HepG2 (cell line): Measurements from ENCODE around the gene NIPAL4. TPM values are rescaled to one million over a fixed set of nuclear protein-coding genes. Genes with fewer than 3 reads are reported as not detected.

Experiments
- ATAC-seq: fragments of 200-7000 bp; cut with Tn5 transposase; 3 replicates; pipeline ENCODE4 v1.9.1; 2020; ENCODE audit warnings: mild to moderate bottlenecking, moderate library complexity
- BruUV-seq: library from RNA; stranded (reverse); fragments of 400-500 nt; replicated peaks from 2 replicates; lab custom pipeline; 2021; lab: Mats Ljungman, UMichigan
- CTCF ChIA-PET: fragments of 300-600 bp; formaldehyde crosslinking; extraction: SDS; loops from one replicate; lab custom pipeline; 2021; ENCODE audit warnings: low total read pairs, inconsistent platforms, low intra/inter-chr PET ratio; lab: Yijun Ruan, JAX
- POLR2A ChIA-PET: fragments of 350-600 bp; sonication (Branson Sonifier 250); formaldehyde crosslinking; loops from one replicate; lab custom pipeline; 2020; ENCODE audit warnings: antibody characterized with exemption, inconsistent platforms; lab: Yijun Ruan, JAX
- DNase-seq: peaks from one replicate; pipeline ENCODE4 v3.0.0-alpha.2; 2015; ENCODE audit warnings: low spot score
- FAIRE-seq: peaks from 3 replicates; lab custom pipeline; 2011; peaks lifted over from hg19 to GRCh38; lab: Jason Lieb, UNC
- H2AFZ ChIP-seq: one replicate; pipeline ENCODE4 v1.6.1; 2011; ENCODE audit warnings: low read length, inconsistent platforms
- H3K27ac ChIP-seq: fragments of 300-600 bp; 3 replicates; pipeline ENCODE4 v1.8.0; 2011; ENCODE audit warnings: mixed run types, mild to moderate bottlenecking, mixed read lengths, low read length, inconsistent platforms; ENCODE audit not compliant: insufficient read depth; ENCODE audit errors: extremely low read length
- H3K27me3 ChIP-seq, 2 experiments: fragments of 200-600 bp in 1 of 2; 2 replicates in 1 of 2; 3 replicates in 1 of 2; pipeline versions ENCODE4 v1.6.0 to v1.8.0; 2011; ENCODE audit warnings: low read length in 2 of 2, mild to moderate bottlenecking in 2 of 2, moderate library complexity in 2 of 2, inconsistent platforms in 1 of 2; ENCODE audit not compliant: insufficient read depth in 2 of 2, control insufficient read depth in 1 of 2
- H3K36me3 ChIP-seq, 2 experiments: fragments of 200-600 bp in 1 of 2; replicated peaks in 1 of 2; 2 replicates in 1 of 2; 3 replicates in 1 of 2; pipeline versions ENCODE4 v1.5.1 to v1.8.0; 2011; ENCODE audit warnings: low read length in 2 of 2, inconsistent platforms in 1 of 2; ENCODE audit not compliant: insufficient read depth in 2 of 2, control insufficient read depth in 1 of 2
- H3K4me1 ChIP-seq: 2 replicates; pipeline ENCODE4 v1.5.1; 2012; ENCODE audit warnings: low read length, inconsistent platforms; ENCODE audit not compliant: insufficient read depth
- H3K4me2 ChIP-seq: 2 replicates; pipeline ENCODE4 v1.6.0; 2011; ENCODE audit warnings: low read depth, low read length, inconsistent platforms
- H3K4me3 ChIP-seq, 3 experiments: fragments of 200-600 bp in 1 of 3; sonication (generic), shearing (Covaris generic) in 1 of 3; replicated peaks in 1 of 3; 2 replicates each; pipeline ENCODE4 v1.5.1; 2011 to 2016; ENCODE audit warnings: low read length in 3 of 3, inconsistent platforms in 2 of 3, low read depth in 2 of 3, mild to moderate bottlenecking in 2 of 3, control low read depth in 1 of 3, mixed read lengths in 1 of 3; ENCODE audit not compliant: insufficient read depth in 1 of 3
- H3K79me2 ChIP-seq: one replicate; pipeline ENCODE4 v1.6.1; 2011; ENCODE audit warnings: low read length, inconsistent platforms; ENCODE audit not compliant: insufficient read depth
- H3K9ac ChIP-seq: 2 replicates; pipeline ENCODE4 v1.6.0; 2011; ENCODE audit warnings: mild to moderate bottlenecking, low read depth, low read length, inconsistent platforms; ENCODE audit not compliant: insufficient read depth
- H3K9me3 ChIP-seq: 2 replicates; pipeline ENCODE4 v1.5.1; 2012; ENCODE audit warnings: mild to moderate bottlenecking, low read length
- H4K20me1 ChIP-seq: 2 replicates; pipeline ENCODE4 v1.6.0; 2011; ENCODE audit warnings: inconsistent platforms, mild to moderate bottlenecking, low read length, moderate library complexity; ENCODE audit not compliant: insufficient read depth
- ESRRA ChIP-seq: sonication (generic); formaldehyde crosslinking; IDR thresholded peaks from 2 replicates; pipeline ENCODE4 v1.5.1; 2020; ENCODE audit warnings: mild to moderate bottlenecking, low read depth, missing genetic modification reagents
- HOXD1 ChIP-seq: sonication (generic); formaldehyde crosslinking; IDR thresholded peaks from 2 replicates; pipeline ENCODE4 v1.5.0; 2020; ENCODE audit warnings: missing genetic modification reagents
- KLF11 ChIP-seq: IDR thresholded peaks from 2 replicates; pipeline ENCODE4 v1.6.1; 2016; ENCODE audit warnings: missing compliant biosample characterization
- MED8 ChIP-seq: sonication (generic); formaldehyde crosslinking; IDR thresholded peaks from 2 replicates; pipeline ENCODE4 v1.8.1; 2023; ENCODE audit warnings: mild to moderate bottlenecking, missing genetic modification reagents; ENCODE audit not compliant: insufficient replicate concordance
- RELA ChIP-seq: sonication (generic); formaldehyde crosslinking; IDR thresholded peaks from 2 replicates; pipeline ENCODE4 v1.4.0; 2020; ENCODE audit warnings: missing genetic modification reagents
- SRSF9 ChIP-seq: fragments of 200-400 bp; formaldehyde crosslinking; IDR thresholded peaks from 2 replicates; pipeline ENCODE4 v1.6.1; 2018; ENCODE audit warnings: borderline replicate concordance, mild to moderate bottlenecking, low read depth, low read length; ENCODE audit not compliant: insufficient read depth, poor library complexity, severe bottlenecking
- ZIK1 ChIP-seq: sonication (generic); formaldehyde crosslinking; IDR thresholded peaks from 2 replicates; pipeline ENCODE4 v1.5.0; 2020; ENCODE audit warnings: mild to moderate bottlenecking, low read depth, missing genetic modification reagents, borderline replicate concordance
- ZMAT3 ChIP-seq: sonication (generic); formaldehyde crosslinking; conservative IDR thresholded peaks from 2 replicates; pipeline ENCODE4 v1.7.0; 2021; ENCODE audit warnings: missing genetic modification reagents
- ZNF484 ChIP-seq: sonication (generic); formaldehyde crosslinking; IDR thresholded peaks from 2 replicates; pipeline ENCODE4 v1.5.1; 2020; ENCODE audit warnings: mild to moderate bottlenecking, low read depth, missing genetic modification reagents, borderline replicate concordance
- ZNF670 ChIP-seq: sonication (generic); formaldehyde crosslinking; IDR thresholded peaks from 2 replicates; pipeline ENCODE4 v1.8.0; 2022; ENCODE audit warnings: mild to moderate bottlenecking, missing genetic modification reagents, borderline replicate concordance
- ZNF720 ChIP-seq: sonication (generic); formaldehyde crosslinking; IDR thresholded peaks from 2 replicates; pipeline ENCODE4 v1.4.0; 2020; ENCODE audit warnings: missing genetic modification reagents
- ZNF761 ChIP-seq: sonication (generic); formaldehyde crosslinking; conservative IDR thresholded peaks from 2 replicates; pipeline ENCODE4 v1.4.0; 2020; ENCODE audit warnings: mild to moderate bottlenecking, missing genetic modification reagents
- WGBS: methylation state at CpG from one replicate; pipeline ENCODE4 v1.1.6; 2017; ENCODE audit warnings: low lambda C conversion rate; 5-methylcytosine and 5-hydroxymethylcytosine counted together
- in situ Hi-C: cut with HindIII; loops from 2 replicates; pipeline ENCODE4 v1.10.0; 2017; ENCODE audit warnings: low pct_unique_long_range_greater_than_20kb; ENCODE audit not compliant: extremely low pct_ligation_motif_present
- intact Hi-C: fragments of 100-400 bp; cut with micrococcal nuclease; formaldehyde crosslinking; loops from one replicate; pipeline ENCODE4 v1.10.0; 2022; ENCODE audit not compliant: unreplicated experiment
- polyA plus RNA-seq, 8 experiments: library from polyadenylated mRNA; depleted of rRNA in 3 of 8; stranded (reverse) in 7 of 8; unstranded in 1 of 8; fragments of >200 nt; fragmentation: Illumina TruSeq in 4 of 8; extraction: Trizol in 4 of 8; gene quantifications; 2 replicates each; pipeline versions ENCODE4 v1.2.1 to v1.2.3, GENCODE V29; 2011 to 2016; ENCODE audit warnings: low read depth in 4 of 8, missing spikeins in 1 of 8, mixed read lengths in 1 of 8; ENCODE audit not compliant: insufficient read depth in 1 of 8
- total RNA-seq, 5 experiments: library from RNA; depleted of rRNA; stranded (reverse); fragments of >200 nt; fragmentation: Illumina TruSeq; extraction: Trizol; gene quantifications; 2 replicates each; pipeline ENCODE4 v1.2.3, GENCODE V29; 2016; ENCODE audit warnings: low read depth in 1 of 5
- TF ChIP-seq, protein P1 (sequence below): sonication (generic); formaldehyde crosslinking; IDR thresholded peaks from 2 replicates; pipeline ENCODE4 v1.9.0; 2021; ENCODE audit warnings: missing genetic modification reagents, borderline replicate concordance
- TF ChIP-seq, protein P2 (sequence below): fragments of 450-650 bp; IDR thresholded peaks from 2 replicates; pipeline ENCODE4 v1.6.1; 2017; ENCODE audit warnings: mild to moderate bottlenecking
- TF ChIP-seq, protein P3 (sequence below), 2 experiments: IDR thresholded peaks; 2 replicates each; pipeline ENCODE4 v1.6.1; 2011 to 2012; ENCODE audit warnings: low read length in 2 of 2, borderline replicate concordance in 1 of 2, low read depth in 1 of 2, mild to moderate bottlenecking in 1 of 2, moderate library complexity in 1 of 2
- TF ChIP-seq, protein P4 (sequence below): IDR thresholded peaks from 2 replicates; pipeline ENCODE4 v1.6.1; 2016; ENCODE audit warnings: missing biosample characterization, missing genetic modification reagents, low read depth

Gene NIPAL4
- total and polyA plus RNA-seq, 2 of the 13 experiments (the other 11 are each of a cell fraction or from before 2014, with no cell fraction given): not detected

DNA sequence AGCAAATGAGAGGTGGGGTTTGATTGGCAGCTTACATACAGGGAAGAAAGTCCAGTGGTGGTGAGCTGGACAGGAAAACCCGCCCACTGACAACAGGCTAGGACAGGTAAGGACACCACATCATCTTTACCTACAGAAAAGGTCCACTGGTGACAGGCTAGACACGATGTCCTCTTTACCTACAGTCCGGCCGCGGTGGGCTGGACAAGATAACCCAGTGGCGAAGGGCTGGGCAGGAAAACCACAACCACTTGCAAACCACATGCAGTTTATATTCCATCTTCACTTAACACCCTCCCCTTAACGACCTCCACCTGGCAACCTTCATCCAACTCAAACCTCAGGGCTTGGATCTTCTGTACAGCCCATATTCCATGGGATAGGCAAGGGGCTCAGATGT, 5.0 kb upstream of the NIPAL4 start:
- intact Hi-C loops: no loop called here
- CTCF ChIA-PET: no interaction called here
- Histone ChIP-seq H3K79me2 (no peaks in the 10 kb centered on the region), H3K4me1 (no peaks in the 10 kb centered on the region), H3K27me3 (peaks cover 4 to 14% of the 10 kb centered on the region in 2 experiments; a peak in 3 of 5 replicates), H2AFZ (no peak overlapping the region), H4K20me1 (no peaks in the 10 kb centered on the region), H3K27ac (no peak overlapping the region), H3K36me3 (no peaks in the 10 kb centered on the region), H3K9ac (no peak overlapping the region), H3K4me3 (no peak overlapping the region), H3K4me2 (no peak overlapping the region), H3K9me3 (no peaks in the 10 kb centered on the region)
- no TSS peak for BruUV-seq
- ATAC-seq: no peak
- in situ Hi-C loops: no loop called here
- no peak for DNase-seq
- 37% methylated on average over 7 of the region's 7 CpGs for WGBS
- no peak for FAIRE-seq
- POLR2A ChIA-PET: no interaction called here
- TF ChIP-seq ZMAT3: no peak
- TF ChIP-seq HOXD1 (CRISPR knock-in tag): no peak
- TF ChIP-seq, protein P1, sequence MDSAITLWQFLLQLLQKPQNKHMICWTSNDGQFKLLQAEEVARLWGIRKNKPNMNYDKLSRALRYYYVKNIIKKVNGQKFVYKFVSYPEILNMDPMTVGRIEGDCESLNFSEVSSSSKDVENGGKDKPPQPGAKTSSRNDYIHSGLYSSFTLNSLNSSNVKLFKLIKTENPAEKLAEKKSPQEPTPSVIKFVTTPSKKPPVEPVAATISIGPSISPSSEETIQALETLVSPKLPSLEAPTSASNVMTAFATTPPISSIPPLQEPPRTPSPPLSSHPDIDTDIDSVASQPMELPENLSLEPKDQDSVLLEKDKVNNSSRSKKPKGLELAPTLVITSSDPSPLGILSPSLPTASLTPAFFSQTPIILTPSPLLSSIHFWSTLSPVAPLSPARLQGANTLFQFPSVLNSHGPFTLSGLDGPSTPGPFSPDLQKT (CRISPR knock-in tag): no peak
- TF ChIP-seq RELA: no peak
- no peak for TF ChIP-seq ZNF720 (CRISPR knock-in tag)
- TF ChIP-seq ZNF761 (CRISPR knock-in tag): no peak
- TF ChIP-seq ZIK1 (CRISPR knock-in tag): no peak
- TF ChIP-seq SRSF9: no peak
- no peak for TF ChIP-seq ZNF484 (CRISPR knock-in tag)
- no peak for TF ChIP-seq MED8
- TF ChIP-seq, protein P2, sequence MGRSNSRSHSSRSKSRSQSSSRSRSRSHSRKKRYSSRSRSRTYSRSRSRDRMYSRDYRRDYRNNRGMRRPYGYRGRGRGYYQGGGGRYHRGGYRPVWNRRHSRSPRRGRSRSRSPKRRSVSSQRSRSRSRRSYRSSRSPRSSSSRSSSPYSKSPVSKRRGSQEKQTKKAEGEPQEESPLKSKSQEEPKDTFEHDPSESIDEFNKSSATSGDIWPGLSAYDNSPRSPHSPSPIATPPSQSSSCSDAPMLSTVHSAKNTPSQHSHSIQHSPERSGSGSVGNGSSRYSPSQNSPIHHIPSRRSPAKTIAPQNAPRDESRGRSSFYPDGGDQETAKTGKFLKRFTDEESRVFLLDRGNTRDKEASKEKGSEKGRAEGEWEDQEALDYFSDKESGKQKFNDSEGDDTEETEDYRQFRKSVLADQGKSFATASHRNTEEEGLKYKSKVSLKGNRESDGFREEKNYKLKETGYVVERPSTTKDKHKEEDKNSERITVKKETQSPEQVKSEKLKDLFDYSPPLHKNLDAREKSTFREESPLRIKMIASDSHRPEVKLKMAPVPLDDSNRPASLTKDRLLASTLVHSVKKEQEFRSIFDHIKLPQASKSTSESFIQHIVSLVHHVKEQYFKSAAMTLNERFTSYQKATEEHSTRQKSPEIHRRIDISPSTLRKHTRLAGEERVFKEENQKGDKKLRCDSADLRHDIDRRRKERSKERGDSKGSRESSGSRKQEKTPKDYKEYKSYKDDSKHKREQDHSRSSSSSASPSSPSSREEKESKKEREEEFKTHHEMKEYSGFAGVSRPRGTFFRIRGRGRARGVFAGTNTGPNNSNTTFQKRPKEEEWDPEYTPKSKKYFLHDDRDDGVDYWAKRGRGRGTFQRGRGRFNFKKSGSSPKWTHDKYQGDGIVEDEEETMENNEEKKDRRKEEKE: no peak
- TF ChIP-seq, protein P3, sequence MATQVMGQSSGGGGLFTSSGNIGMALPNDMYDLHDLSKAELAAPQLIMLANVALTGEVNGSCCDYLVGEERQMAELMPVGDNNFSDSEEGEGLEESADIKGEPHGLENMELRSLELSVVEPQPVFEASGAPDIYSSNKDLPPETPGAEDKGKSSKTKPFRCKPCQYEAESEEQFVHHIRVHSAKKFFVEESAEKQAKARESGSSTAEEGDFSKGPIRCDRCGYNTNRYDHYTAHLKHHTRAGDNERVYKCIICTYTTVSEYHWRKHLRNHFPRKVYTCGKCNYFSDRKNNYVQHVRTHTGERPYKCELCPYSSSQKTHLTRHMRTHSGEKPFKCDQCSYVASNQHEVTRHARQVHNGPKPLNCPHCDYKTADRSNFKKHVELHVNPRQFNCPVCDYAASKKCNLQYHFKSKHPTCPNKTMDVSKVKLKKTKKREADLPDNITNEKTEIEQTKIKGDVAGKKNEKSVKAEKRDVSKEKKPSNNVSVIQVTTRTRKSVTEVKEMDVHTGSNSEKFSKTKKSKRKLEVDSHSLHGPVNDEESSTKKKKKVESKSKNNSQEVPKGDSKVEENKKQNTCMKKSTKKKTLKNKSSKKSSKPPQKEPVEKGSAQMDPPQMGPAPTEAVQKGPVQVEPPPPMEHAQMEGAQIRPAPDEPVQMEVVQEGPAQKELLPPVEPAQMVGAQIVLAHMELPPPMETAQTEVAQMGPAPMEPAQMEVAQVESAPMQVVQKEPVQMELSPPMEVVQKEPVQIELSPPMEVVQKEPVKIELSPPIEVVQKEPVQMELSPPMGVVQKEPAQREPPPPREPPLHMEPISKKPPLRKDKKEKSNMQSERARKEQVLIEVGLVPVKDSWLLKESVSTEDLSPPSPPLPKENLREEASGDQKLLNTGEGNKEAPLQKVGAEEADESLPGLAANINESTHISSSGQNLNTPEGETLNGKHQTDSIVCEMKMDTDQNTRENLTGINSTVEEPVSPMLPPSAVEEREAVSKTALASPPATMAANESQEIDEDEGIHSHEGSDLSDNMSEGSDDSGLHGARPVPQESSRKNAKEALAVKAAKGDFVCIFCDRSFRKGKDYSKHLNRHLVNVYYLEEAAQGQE (IDR thresholded peaks at IDR 0.05; ENCODE audit: borderline replicate concordance in 1 of 2, low read depth in 1 of 2, low read length in 2 of 2): no peak
- TF ChIP-seq, protein P4, sequence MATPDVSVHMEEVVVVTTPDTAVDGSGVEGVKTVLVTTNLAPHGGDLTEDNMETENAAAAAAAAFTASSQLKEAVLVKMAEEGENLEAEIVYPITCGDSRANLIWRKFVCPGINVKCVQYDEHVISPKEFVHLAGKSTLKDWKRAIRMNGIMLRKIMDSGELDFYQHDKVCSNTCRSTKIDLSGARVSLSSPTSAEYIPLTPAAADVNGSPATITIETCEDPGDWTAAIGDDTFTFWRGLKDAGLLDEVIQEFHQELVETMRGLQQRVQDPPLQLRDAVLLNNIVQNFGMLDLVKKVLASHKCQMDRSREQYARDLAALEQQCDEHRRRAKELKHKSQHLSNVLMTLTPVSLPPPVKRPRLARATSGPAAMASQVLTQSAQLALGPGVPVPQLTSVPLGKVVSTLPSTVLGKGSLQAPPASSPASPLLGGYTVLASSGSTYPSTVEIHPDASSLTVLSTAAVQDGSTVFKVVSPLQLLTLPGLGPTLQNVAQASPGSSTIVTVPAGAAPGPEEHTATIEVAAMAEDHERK (CRISPR knock-in tag): no peak
- TF ChIP-seq ZNF670 (CRISPR knock-in tag): no peak
- no peak for TF ChIP-seq KLF11 (CRISPR knock-in tag)
- TF ChIP-seq ESRRA: no peak
